GM10248 (cell line): ENCODE data around the gene PKNOX2.

Experiments
- CTCF ChIA-PET: fragments of 300-600 bp; sonication (Branson Sonifier 250); formaldehyde crosslinking; extraction: SDS; loops from one replicate; lab custom pipeline; 2021; ENCODE audit warnings: antibody characterized with exemption; lab: Yijun Ruan, JAX
- POLR2A ChIA-PET: fragments of 350-650 bp; sonication (Branson Sonifier 250); formaldehyde crosslinking; extraction: SDS; loops from one replicate; lab custom pipeline; 2020; ENCODE audit warnings: antibody characterized with exemption; lab: Yijun Ruan, JAX
- DNase-seq: peaks from one replicate; pipeline ENCODE4 v3.0.0; 2012; ENCODE audit errors: extremely low spot score
- TF ChIP-seq, protein P1 (sequence below): IDR thresholded peaks from 2 replicates; pipeline ENCODE4 v1.5.1; 2012; ENCODE audit warnings: mild to moderate bottlenecking, low read depth; ENCODE audit errors: extremely low read depth, missing control alignments, control extremely low read depth

PKNOX2 gene

GRCh38 chr11:125452125-125452470, 287.5 kb downstream of the PKNOX2 start:
- DNase-seq, result no peak
- TF ChIP-seq, protein P1, sequence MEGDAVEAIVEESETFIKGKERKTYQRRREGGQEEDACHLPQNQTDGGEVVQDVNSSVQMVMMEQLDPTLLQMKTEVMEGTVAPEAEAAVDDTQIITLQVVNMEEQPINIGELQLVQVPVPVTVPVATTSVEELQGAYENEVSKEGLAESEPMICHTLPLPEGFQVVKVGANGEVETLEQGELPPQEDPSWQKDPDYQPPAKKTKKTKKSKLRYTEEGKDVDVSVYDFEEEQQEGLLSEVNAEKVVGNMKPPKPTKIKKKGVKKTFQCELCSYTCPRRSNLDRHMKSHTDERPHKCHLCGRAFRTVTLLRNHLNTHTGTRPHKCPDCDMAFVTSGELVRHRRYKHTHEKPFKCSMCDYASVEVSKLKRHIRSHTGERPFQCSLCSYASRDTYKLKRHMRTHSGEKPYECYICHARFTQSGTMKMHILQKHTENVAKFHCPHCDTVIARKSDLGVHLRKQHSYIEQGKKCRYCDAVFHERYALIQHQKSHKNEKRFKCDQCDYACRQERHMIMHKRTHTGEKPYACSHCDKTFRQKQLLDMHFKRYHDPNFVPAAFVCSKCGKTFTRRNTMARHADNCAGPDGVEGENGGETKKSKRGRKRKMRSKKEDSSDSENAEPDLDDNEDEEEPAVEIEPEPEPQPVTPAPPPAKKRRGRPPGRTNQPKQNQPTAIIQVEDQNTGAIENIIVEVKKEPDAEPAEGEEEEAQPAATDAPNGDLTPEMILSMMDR, result no peak
- ChIA-PET CTCF (interaction anchor here (1.1 to 5.7 kb wide), 11 partner anchors 10 to 498 kb away, joined by 3 to 40 read pairs (median 6); partner anchors contain the start of genes CCDC15 and EI24), POLR2A (no interaction called here)

DNA sequence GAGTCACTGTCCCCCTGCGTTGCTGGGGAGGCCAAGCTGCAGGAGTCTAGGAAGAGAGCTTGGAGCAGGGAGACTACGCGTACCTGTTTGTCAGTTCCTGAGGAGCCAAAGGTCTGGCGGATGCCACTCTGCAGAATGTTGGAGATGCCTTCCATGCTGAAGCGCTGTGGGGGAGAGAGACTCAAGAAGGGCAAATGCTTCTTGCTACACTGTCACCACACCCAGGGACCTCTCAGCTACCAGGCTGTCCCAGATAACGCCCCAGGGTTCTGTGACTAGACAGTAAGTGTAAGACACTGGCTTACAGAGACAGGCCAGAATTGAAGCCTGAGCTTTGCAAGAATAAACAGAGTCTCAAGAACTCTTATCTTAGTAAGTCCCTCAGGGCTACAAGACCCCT, 289.5 kb downstream of the PKNOX2 start:
- ChIA-PET POLR2A (no interaction called here), CTCF (interaction anchor here (0.8 to 5.7 kb wide), 10 partner anchors 10 to 452 kb away, joined by 3 to 40 read pairs (median 4); no protein-coding TSS in a partner anchor)
- TF ChIP-seq, protein P1, result no peak
- no peak for DNase-seq

- no peak for DNase-seq
- CTCF ChIA-PET, result no interaction called here
- TF ChIP-seq, protein P1, result no peak
- POLR2A ChIA-PET, result no interaction called here
Observed at GRCh38 chr11:125455851-125456250, 291.3 kb downstream of the PKNOX2 start.

DNA sequence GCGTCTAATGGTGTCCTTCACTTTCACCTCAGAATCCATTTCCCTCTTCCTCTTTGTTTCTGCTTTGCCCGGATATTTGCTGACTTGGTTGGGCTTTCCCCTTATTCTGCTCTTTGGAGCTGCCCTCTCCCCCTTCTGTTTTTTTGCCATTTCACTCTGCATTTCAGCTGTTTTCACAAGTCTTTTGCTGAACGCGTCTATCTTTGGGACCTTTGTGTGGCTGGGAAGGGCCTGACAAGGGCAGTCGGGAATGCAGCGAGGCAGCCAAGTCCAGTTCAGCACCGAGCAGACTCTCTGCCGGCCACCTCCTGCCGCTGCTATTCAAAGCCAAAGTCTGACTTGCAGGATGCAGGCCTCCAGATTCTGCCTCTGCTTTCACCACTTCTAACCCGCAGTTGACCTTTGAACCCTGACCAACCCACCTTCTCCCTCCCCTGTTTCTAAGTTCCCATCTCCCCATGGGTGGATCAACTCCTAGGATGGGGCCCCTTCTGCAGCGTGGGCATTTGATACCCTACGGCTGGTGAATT, 293.3 kb downstream of the PKNOX2 start:
- ChIA-PET POLR2A (no interaction called here), CTCF (no interaction called here)
- DNase-seq, result no peak
- TF ChIP-seq, protein P1, result no peak

- ChIA-PET POLR2A (no interaction called here), CTCF (interaction anchor here (1.2 to 3.8 kb wide), 5 partner anchors 8 to 55 kb away, joined by 3 to 21 read pairs (median 4); no protein-coding TSS in a partner anchor)
- TF ChIP-seq, protein P1, result no peak
- DNase-seq, result no peak
Observed at GRCh38 chr11:125460275-125460674, 295.7 kb downstream of the PKNOX2 start.

DNA sequence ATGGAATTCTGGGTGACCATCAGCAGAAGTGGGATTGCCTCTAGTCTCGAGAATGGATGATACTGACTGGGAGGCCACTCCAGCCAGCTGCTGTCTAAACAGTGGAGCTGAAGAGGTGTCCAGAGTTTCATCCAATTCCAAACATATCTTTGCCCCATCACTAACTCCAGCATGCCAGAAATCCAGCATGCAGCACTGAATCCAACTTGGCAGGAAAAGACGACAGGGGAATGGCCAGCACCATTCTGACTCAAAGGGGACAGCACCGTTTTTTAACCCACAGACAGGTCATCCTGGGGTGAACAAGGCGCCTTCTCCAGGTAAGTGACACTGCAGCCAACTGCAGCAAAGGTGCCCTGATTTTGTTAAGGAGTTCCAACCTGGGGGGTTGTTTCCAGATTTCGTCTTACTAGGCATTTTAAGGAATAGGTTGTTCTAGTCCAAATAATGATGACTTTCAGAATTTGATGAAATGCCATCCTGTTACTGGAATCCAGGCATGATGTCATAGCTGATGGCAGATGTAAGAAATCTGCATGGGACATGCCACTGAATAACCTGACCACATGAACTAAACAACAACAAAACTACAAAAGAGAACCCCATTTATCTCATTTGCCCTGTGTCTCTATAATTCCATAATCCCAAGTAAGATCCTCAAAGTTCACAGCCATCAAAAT, 299.2 kb downstream of the PKNOX2 start:
- TF ChIP-seq, protein P1, result no peak
- DNase-seq, result no peak
- ChIA-PET POLR2A (no interaction called here), CTCF (interaction anchor here (1.1 to 3.8 kb wide), 4 partner anchors 11 to 59 kb away, joined by 3 to 21 read pairs (median 6); no protein-coding TSS in a partner anchor)
